Transverse colon (tissue), 4 donors: ENCODE data around the gene RRAD. TPM values are rescaled to one million over a fixed set of nuclear protein-coding genes. Genes with fewer than 3 reads are reported as not detected.

Source experiments
- DNase-seq: peaks from one replicate; pipeline ENCODE4 v3.0.0-alpha.2; 2019
- H3K27ac ChIP-seq, 4 donors: fragments of 200-600 bp; sonication (generic); 2 replicates each; pipeline ENCODE4 v1.5.1; 2016 to 2018; ENCODE audit warnings: inconsistent platforms in 4 of 4
- H3K27me3 ChIP-seq: fragments of 200-600 bp; sonication (generic); 2 replicates; pipeline ENCODE4 v1.5.1; 2017; ENCODE audit warnings: inconsistent platforms
- H3K36me3 ChIP-seq, 4 donors: fragments of 200-600 bp; sonication (generic); 2 replicates each; pipeline ENCODE4 v1.5.1; 2017 to 2019; ENCODE audit warnings: inconsistent platforms in 4 of 4
- H3K4me1 ChIP-seq, 4 donors: fragments of 200-600 bp; sonication (generic); 2 replicates each; pipeline ENCODE4 v1.5.1; 2017 to 2020; ENCODE audit warnings: inconsistent platforms in 4 of 4
- H3K4me3 ChIP-seq, 4 donors: fragments of 200-600 bp; sonication (generic); 1 replicate in 1 of 4; 2 replicates in 3 of 4; pipeline versions ENCODE4 v1.5.1 to v1.6.1; 2017 to 2019; ENCODE audit warnings: inconsistent platforms in 4 of 4
- H3K9me3 ChIP-seq, 2 donors: fragments of 200-600 bp; sonication (generic); 2 replicates each; pipeline ENCODE4 v1.5.1; 2017 to 2019; ENCODE audit warnings: inconsistent platforms in 2 of 2
- CTCF ChIP-seq, 5 experiments: fragments of 200-600 bp in 3 of 5; fragments of 450-650 bp in 2 of 5; sonication (generic) in 3 of 5; IDR thresholded peaks; 1 replicate in 2 of 5; 2 replicates in 3 of 5; pipeline ENCODE4 v1.5.1; 2016 to 2017; ENCODE audit warnings: antibody characterized with exemption in 5 of 5, inconsistent platforms in 3 of 5, mild to moderate bottlenecking in 2 of 5, moderate library complexity in 1 of 5
- EP300 ChIP-seq: sonication (generic); formaldehyde crosslinking; IDR thresholded peaks from one replicate; pipeline ENCODE4 v1.6.1; 2017; ENCODE audit warnings: antibody characterized with exemption, low read depth
- POLR2A ChIP-seq: fragments of 450-650 bp; IDR thresholded peaks from one replicate; pipeline ENCODE4 v1.6.1; 2016; ENCODE audit warnings: antibody characterized with exemption, mild to moderate bottlenecking, moderate library complexity
- POLR2AphosphoS5 ChIP-seq, 3 donors: sonication (generic); formaldehyde crosslinking; IDR thresholded peaks; one replicate each; pipeline ENCODE4 v1.6.1; 2016; ENCODE audit warnings: antibody characterized with exemption in 3 of 3
- WGBS, 2 donors: methylation state at CpG; one replicate each; pipeline ENCODE4 v1.1.5; 2018; ENCODE audit warnings: low coverage in 1 of 2; 5-methylcytosine and 5-hydroxymethylcytosine counted together
- in situ Hi-C, 4 donors: fragments of 200-750 bp; cut with MboI; loops; one replicate each; pipeline versions ENCODE4 v1.15.0 to v1.15.1; 2017; ENCODE audit warnings: low sequenced_read_pairs in 3 of 4, low pct_ligation_motif_present in 1 of 4, low pct_unique_long_range_greater_than_20kb in 1 of 4
- intact Hi-C: fragments of 100-400 bp; cut with DNase I; formaldehyde crosslinking; loops from one replicate; pipeline ENCODE4 v1.15.1; 2023; ENCODE audit warnings: low total_unique reads
- total RNA-seq, 4 donors: library from RNA; depleted of rRNA; stranded (reverse); fragments of >200 nt; gene quantifications; one replicate each; pipeline ENCODE4 v1.1.0, GENCODE V29; 2016

RRAD gene
- total RNA-seq, 4 donors from 2014 or later: 3.5 to 15.3 (median 4.2) TPM; not detected in 1

GRCh38 chr16:66873685-66874055 is 51.7 kb downstream of the RRAD start:
- intact Hi-C loops (no loop called here), in situ Hi-C loops (loop anchor here (25.0 kb wide), 1 partner anchor 461 kb away; no protein-coding TSS in a partner anchor)
- Histone ChIP-seq H3K4me3 (no peak overlapping the region), H3K27ac (peak overlapping the region; percentile 84 to 86 (median 85)), H3K4me1 (peaks cover 7 to 41% (median 26%) of the 10 kb centered on the region in 4 donors), H3K36me3 (no peaks in the 10 kb centered on the region), H3K9me3 (no peaks in the 10 kb centered on the region), H3K27me3 (no peaks in the 10 kb centered on the region)
- DNase-seq: no peak
- TF ChIP-seq CTCF (IDR thresholded peaks at IDR 0.05) (no peak), POLR2AphosphoS5 (IDR thresholded peaks at IDR 0.05) (no peak), POLR2A (no peak), EP300 (no peak)

GRCh38 chr16:66872943-66873684 is 52.2 kb downstream of the RRAD start:
- Histone ChIP-seq H3K36me3 (no peaks in the 10 kb centered on the region), H3K27ac (peak overlapping the region; percentile 84 to 86 (median 85)), H3K9me3 (no peaks in the 10 kb centered on the region), H3K27me3 (no peaks in the 10 kb centered on the region), H3K4me1 (peaks cover 7 to 36% (median 26%) of the 10 kb centered on the region in 4 donors), H3K4me3 (peak overlapping the region in 3 of 4 donors; percentile 19 to 43 (median 28))
- peak; percentile 94 for DNase-seq
- in situ Hi-C loops: loop anchor here (25.0 kb wide), 1 partner anchor 461 kb away; no protein-coding TSS in a partner anchor
- TF ChIP-seq CTCF (IDR thresholded peaks at IDR 0.05): peak; percentile 84 to 95 (median 93)
- TF ChIP-seq EP300: no peak
- TF ChIP-seq POLR2AphosphoS5 (IDR thresholded peaks at IDR 0.05): peak in 1 of 3 donors; percentile 43
- TF ChIP-seq POLR2A: peak; percentile 11
- 0 to 4% methylated on average over 1 to 36 of the region's 39 CpGs for WGBS, 2 donors
- intact Hi-C loops: no loop called here

- 40 to 65% methylated on average over 2 to 4 of the region's 4 CpGs for WGBS, 2 donors
- TF ChIP-seq CTCF (IDR thresholded peaks at IDR 0.05) (no peak), EP300 (no peak)
- Histone ChIP-seq H3K9me3 (no peaks in the 10 kb centered on the region), H3K36me3 (no peaks in the 10 kb centered on the region), H3K4me1 (peaks cover 7 to 36% (median 26%) of the 10 kb centered on the region in 4 donors), H3K27me3 (no peaks in the 10 kb centered on the region), H3K4me3 (peak overlapping the region in 3 of 4 donors; percentile 19 to 43 (median 28)), H3K27ac (peak overlapping the region; percentile 84 to 86 (median 85))
- intact Hi-C loops: no loop called here
- in situ Hi-C loops: loop anchor here (25.0 kb wide), 1 partner anchor 460 kb away; no protein-coding TSS in a partner anchor
- no peak for DNase-seq
Measured at GRCh38 chr16:66872559-66872942, 52.8 kb downstream of the RRAD start.

- H3K4me3 ChIP-seq: peak overlapping the region in 1 of 4 donors; percentile 43
- H3K27me3 ChIP-seq: no peaks in the 10 kb centered on the region
- WGBS, 2 donors: 47 to 61% methylated on average over 2 to 3 of the region's 3 CpGs
- TF ChIP-seq CTCF (IDR thresholded peaks at IDR 0.05) (no peak), POLR2A (peak; percentile 48), POLR2AphosphoS5 (IDR thresholded peaks at IDR 0.05) (peak in 2 of 3 donors; percentile 57 to 65), EP300 (no peak)
- intact Hi-C loops (no loop called here), in situ Hi-C loops (loop anchor here (25.0 kb wide), 1 partner anchor 460 kb away; no protein-coding TSS in a partner anchor)
- peak; percentile 79 for DNase-seq
- peak overlapping the region; percentile 84 to 86 (median 85) for H3K27ac ChIP-seq
- H3K36me3 ChIP-seq: no peaks in the 10 kb centered on the region
- no peaks in the 10 kb centered on the region for H3K9me3 ChIP-seq
- peaks cover 7 to 36% (median 26%) of the 10 kb centered on the region in 4 donors for H3K4me1 ChIP-seq
Measured at GRCh38 chr16:66871840-66872239, 53.5 kb downstream of the RRAD start.

Other genes with a start within 250 kb of the RRAD start
- 100 to 1,000 TPM in 3 of 4 donors, 10 to 100 TPM in 1; 77.0 to 167 (median 163) TPM for gene CMTM4, start 228.8 kb downstream of the RRAD start, total RNA-seq
- gene DYNC1LI2, start 173.9 kb downstream of the RRAD start, total RNA-seq: 100 to 1,000 TPM; 199 to 393 (median 284) TPM
- under 1 TPM in 1 of 4 donors, not detected in 3; 0.32 TPM for gene TERB1, start 124.0 kb downstream of the RRAD start, total RNA-seq
- gene NAE1, start 94.6 kb downstream of the RRAD start, total RNA-seq: 10 to 100 TPM; 25.3 to 45.1 (median 32.1) TPM
- 100 to 1,000 TPM; 107 to 237 (median 152) TPM for gene CA7, start 81.1 kb downstream of the RRAD start, total RNA-seq
- gene PDP2, start 45.0 kb downstream of the RRAD start, total RNA-seq: 10 to 100 TPM in 2 of 4 donors, 1 to 10 TPM in 2; 4.9 to 36.2 (median 11.5) TPM
- gene CDH16, start 6.7 kb downstream of the RRAD start, total RNA-seq: 1 to 10 TPM in 2 of 4 donors, under 1 TPM in 1, not detected in 1; 0.20 to 2.4 (median 1.8) TPM
- gene CIAO2B, start 8.9 kb upstream of the RRAD start, total RNA-seq: 10 to 100 TPM; 15.3 to 93.8 (median 51.6) TPM
- 1,000 to 10,000 TPM in 2 of 4 donors, 100 to 1,000 TPM in 2; 462 to 1,338 (median 921) TPM for gene CES2, start 10.0 kb upstream of the RRAD start, total RNA-seq
- gene CES3, start 35.7 kb upstream of the RRAD start, total RNA-seq: 100 to 1,000 TPM; 247 to 616 (median 291) TPM
- gene CES4A, start 63.1 kb upstream of the RRAD start, total RNA-seq: 10 to 100 TPM in 3 of 4 donors, 1 to 10 TPM in 1; 9.7 to 24.7 (median 15.7) TPM
- 100 to 1,000 TPM in 1 of 4 donors, 10 to 100 TPM in 3; 19.7 to 106 (median 33.1) TPM for gene CBFB, start 103.6 kb upstream of the RRAD start, total RNA-seq
- gene PHAF1, start 184.4 kb upstream of the RRAD start, total RNA-seq: 10 to 100 TPM; 13.3 to 23.8 (median 17.7) TPM
- gene B3GNT9, start 225.5 kb upstream of the RRAD start, total RNA-seq: 10 to 100 TPM in 1 of 4 donors, 1 to 10 TPM in 3; 1.5 to 69.1 (median 5.5) TPM
- 10 to 100 TPM; 32.2 to 74.8 (median 42.0) TPM for gene TRADD, start 234.4 kb upstream of the RRAD start, total RNA-seq
- gene FBXL8, start 234.4 kb upstream of the RRAD start, total RNA-seq: 10 to 100 TPM; 30.0 to 91.1 (median 55.1) TPM
- gene HSF4, start 239.2 kb upstream of the RRAD start, total RNA-seq: 100 to 1,000 TPM in 1 of 4 donors, 10 to 100 TPM in 3; 29.5 to 136 (median 76.6) TPM
- gene NOL3, start 245.0 kb upstream of the RRAD start, total RNA-seq: 10 to 100 TPM; 39.5 to 65.9 (median 41.2) TPM